Measurements from ENCODE around the gene BCKDK. TPM values are rescaled to one million over a fixed set of nuclear protein-coding genes. Genes with fewer than 3 reads are reported as not detected.
"Not testable (repeated sequence)": the region's sequence is repeated elsewhere in the genome, so short reads cannot be mapped to it uniquely, and the experiment has no call there.

BCKDK gene
- total RNA-seq, 1 donor from 2014 or later, result 42.7 TPM

DNA sequence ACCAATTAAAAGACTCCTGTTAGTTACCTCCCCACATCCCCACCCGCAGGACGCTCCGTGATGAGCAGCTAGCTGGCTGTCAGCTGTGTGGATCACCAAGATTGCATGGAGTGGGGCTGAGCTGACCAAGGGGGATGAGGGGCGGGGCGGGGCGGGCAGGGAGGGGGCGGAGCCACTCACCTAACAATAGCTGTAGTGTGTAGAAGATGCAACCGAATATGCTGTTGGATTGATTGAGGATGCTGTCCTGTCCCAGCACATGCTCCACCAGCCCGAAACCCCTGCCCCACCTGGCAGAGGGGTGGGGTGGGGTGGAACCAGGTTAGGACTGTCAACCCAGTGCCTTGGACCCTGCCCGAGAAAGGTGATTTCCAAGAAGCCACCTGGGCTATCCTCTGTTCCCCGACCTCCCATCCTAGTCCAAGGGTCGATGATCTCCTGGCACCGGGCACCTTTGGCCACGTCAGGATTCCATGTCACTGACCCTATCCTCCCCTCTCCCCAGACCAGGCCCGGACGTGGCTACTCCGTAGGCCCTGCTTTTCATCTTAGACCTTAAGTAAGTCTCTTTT is 15.0 kb upstream of the BCKDK start:
- peak; percentile 57 for ATAC-seq
- DNase-seq (ENCODE audit: low spot score), result peak; percentile 78

GRCh38 chr16:31094088-31094423 is 14.1 kb upstream of the BCKDK start:
- DNase-seq (ENCODE audit: low spot score) (no peak), ATAC-seq (peak; percentile 19)

- DNase-seq (ENCODE audit: low spot score), result peak; percentile 98
- ATAC-seq, result peak; percentile 91
Observed at GRCh38 chr16:31094424-31095120, 13.6 kb upstream of the BCKDK start, which contains the start of gene VKORC1. Gene VKORC1 (minus strand): TSS chr16:31094797. CDS start chr16:31094729, 68 bp downstream.

DNA sequence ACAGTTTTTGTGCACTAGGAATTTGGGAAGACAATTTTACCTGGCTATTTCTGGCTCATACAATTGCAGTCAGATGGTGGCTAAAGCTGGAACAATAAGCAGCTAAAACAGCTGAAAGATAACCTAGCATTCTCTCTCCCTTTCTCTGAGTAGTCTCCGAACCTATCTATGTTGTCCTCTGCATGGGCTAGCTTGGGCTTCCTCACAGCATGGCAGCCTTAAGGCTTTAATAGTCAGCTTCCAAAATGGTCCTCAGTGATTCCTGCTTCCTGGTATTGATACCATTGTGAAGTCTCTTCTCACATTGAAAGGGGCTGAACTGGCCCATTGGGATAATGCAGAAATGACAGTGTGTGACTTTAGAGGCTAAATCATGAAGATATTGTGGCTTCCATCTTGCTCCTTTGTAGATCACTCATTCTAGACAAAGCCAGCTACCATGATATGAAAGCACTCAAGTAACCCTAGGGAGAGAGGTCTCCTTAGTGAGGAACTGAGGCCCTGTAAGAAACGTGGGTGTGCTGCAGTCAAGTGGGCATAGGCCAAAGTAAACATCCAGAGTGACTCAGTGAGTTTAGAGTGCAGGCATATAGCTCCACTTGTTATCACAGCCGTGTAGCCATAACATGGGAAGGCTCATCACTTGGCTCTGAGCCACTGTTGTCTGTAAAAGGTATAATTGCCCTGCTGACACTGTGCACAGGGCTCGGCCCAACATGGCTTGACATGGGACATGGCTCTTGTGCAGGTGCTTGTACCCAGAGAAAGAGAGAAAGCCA is 8.1 kb upstream of the BCKDK start:
- no peak for ATAC-seq
- DNase-seq (ENCODE audit: low spot score), result no peak

- not testable (repeated sequence) for ATAC-seq; DNase-seq (ENCODE audit: low spot score)
Observed at GRCh38 chr16:31100876-31101641, 7.1 kb upstream of the BCKDK start.

GRCh38 chr16:31105677-31106213 is 2.4 kb upstream of the BCKDK start:
- ATAC-seq (peak; percentile 90), DNase-seq (ENCODE audit: low spot score) (peak; percentile 97)

DNA sequence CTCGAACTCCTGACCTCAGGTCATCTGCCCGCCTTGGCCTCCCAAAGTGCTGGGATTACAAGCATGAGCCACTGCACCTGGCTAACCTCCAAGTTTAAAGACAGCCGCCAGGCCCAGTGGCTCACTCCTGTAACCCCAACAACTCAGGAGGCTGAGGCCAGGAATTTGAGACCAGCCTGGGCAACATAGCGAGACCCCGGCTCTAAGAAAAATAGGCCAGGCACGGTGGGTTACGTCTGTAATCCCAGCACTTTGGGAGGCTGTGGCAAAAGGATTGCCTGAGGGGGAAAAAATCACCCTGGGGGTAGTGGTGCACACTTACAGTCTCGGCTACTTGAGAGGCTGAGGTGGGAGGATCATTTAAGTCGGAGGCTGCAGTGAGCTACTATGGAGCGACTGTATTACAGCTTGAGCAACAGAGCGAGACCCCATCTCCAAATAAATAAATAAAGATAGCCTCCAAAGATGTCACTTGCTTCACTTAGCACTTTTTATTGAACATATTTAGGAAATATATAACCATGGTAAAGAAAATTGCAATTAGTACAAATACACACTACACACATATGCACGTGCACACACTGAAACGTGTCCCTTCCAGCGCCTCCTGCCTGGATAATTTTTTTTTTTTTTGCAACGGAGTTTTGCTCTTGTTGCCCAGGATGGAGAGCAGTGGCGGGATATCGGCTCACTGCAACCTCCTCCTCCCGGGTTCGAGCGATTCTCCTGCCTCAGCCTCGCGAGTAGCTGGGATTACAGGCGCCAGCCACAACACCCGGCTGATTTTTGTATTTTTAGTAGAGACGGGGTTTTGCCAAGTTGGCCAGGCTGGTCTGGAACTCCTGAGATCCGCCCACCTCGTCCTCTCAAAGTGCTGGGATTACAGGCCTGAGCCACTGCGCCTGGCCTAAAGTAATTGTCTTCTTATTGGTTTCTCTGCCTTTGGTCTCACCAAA is 1.4 kb upstream of the BCKDK start:
- DNase-seq (ENCODE audit: low spot score), result no peak
- no peak for ATAC-seq

- no peak for ATAC-seq
- DNase-seq (ENCODE audit: low spot score), result no peak
Observed at GRCh38 chr16:31107465-31107867, 720 bp upstream of the BCKDK start.

DNA sequence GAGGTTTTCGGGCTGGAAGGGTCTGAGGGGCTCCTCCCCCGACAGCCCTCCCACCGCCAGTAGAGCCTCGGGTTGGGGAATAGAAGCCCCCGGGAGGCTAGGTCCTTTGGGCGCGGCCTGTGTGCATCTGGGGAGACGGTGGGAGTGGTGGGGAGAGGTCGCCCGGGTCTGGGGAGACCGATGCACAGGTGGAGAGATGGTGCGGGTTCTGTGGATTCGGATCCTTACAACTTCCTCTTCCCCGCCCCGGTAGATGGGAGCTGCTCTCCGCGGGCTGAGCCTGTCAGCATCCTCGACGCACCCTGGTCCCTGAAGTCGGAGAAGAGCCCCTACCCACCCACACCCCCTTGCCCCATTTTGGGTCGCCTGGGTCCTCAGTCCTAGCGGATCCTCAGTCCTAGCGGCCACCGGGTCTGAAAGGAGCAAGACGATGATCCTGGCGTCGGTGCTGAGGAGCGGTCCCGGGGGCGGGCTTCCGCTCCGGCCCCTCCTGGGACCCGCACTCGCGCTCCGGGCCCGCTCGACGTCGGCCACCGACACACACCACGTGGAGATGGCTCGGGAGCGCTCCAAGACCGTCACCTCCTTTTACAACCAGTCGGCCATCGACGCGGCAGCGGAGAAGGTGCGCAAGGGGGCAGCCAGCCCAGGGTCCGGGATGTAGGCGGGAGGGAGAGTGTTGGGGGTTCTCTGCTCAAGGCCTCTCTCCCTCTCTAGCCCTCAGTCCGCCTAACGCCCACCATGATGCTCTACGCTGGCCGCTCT is 790 bp downstream of the BCKDK start:
- ATAC-seq, result no peak
- DNase-seq (ENCODE audit: low spot score), result no peak

GRCh38 chr16:31109622-31110021 is 1.4 kb downstream of the BCKDK start:
- ATAC-seq, result no peak
- DNase-seq (ENCODE audit: low spot score), result no peak

DNA sequence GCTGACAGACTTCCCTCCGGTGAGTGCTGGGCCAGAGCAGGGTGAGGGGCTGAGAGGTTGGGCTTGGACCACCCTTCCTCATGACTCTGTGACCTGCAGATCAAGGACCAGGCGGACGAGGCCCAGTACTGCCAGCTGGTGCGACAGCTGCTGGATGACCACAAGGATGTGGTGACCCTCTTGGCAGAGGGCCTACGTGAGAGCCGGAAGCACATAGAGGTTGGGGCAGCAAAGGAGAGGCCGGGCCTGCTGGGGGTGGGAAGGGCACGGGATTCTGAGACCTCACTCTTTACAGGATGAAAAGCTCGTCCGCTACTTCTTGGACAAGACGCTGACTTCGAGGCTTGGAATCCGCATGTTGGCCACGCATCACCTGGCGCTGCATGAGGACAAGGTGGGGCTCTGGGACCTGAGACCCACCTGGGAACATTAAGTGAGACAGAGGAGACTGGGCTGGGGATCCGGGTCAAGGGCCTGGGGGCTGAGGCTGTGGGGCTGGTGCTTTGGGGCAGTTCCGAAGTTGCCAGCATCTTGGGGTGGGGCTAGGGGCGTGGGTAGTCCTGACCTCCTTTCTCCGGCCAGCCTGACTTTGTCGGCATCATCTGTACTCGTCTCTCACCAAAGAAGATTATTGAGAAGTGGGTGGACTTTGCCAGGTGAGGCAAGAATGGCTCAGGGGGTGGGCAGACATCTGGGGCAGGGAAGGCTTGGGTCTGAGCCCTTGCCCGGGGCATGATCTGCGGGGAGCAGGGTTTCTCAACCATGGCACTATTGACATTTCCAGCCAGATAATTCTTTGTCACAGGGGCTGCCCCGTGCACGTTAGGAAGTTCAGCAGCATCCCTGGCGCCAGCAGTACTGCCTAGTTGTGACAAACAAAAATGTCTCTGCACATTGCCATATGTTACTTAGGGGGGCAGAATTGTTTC is 2.2 kb downstream of the BCKDK start:
- peak; percentile 62 for DNase-seq (ENCODE audit: low spot score)
- peak; percentile 18 for ATAC-seq

DNA sequence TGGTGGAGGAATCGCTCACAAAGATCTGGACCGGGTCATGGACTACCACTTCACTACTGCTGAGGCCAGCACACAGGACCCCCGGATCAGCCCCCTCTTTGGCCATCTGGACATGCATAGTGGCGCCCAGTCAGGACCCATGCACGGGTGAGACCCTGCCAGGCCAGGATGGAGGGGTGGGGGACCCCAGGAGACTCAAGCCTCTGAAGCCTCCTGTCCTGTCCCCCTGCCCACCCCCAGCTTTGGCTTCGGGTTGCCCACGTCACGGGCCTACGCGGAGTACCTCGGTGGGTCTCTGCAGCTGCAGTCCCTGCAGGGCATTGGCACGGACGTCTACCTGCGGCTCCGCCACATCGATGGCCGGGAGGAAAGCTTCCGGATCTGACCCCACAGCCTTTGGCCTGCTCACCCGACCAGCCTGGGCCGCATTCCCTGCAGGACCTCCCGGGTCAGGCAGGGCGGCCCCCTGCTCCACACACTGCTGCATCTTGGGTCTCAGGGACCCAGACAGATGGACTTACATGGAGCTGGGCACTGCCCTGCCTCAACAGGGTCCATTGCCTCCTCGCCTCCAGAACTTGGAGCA is 3.8 kb downstream of the BCKDK start:
- DNase-seq (ENCODE audit: low spot score) (no peak), ATAC-seq (no peak)

DNA sequence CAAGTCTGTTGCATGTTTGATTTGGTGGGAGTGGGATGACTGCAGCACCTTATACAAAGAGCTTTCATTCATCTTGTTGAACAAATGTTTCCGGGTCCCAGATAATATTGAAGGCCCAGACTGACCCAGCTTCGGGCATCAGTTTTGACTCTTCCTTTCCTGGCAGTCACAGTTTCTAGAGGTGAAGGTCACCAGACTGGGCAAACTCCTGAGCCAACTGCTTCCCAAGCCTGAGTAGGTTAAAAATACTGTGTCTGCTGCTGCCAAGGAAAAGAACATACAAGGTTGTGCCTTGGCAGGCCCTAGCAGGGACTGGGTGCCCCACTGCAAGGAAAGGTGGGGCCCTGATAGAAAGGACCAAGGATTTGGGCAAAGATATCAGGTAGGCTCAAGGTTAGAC is 4.5 kb downstream of the BCKDK start:
- ATAC-seq (no peak), DNase-seq (ENCODE audit: low spot score) (no peak)

- peak; percentile 36 for ATAC-seq
Observed at GRCh38 chr16:31113121-31114120, 5.2 kb downstream of the BCKDK start.

DNA sequence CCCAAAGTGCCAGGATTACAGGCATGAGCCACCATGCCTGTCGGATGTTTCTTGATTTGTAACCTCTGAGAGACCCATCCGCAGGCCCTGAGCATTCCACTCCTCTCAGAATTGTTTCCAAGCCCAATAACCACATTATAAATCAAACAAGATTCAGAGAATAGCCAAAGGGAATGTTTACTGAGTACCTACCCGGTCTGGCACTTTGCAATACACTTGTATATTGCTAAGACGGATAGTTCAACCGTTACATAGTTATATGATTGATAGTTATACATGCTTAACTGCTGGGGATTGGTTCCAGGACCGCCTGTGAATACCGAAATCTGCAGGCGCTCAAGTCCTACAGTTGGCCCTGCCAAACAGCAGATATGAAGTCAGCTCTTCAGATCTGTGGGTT is 6.3 kb downstream of the BCKDK start:
- no peak for ATAC-seq
- DNase-seq (ENCODE audit: low spot score), result no peak

More at GRCh38 chr16:31113121-31114120, 5.2 kb downstream of the BCKDK start:
- DNase-seq (ENCODE audit: low spot score), result no peak

Data from left lobe of liver (tissue), 2 donors.